Stimulated activated CD8-positive, alpha-beta memory T cell treated with anti-CD3 and anti-CD28 coated beads, Interleukin-12 subunit alpha, Interleukin-12 subunit beta, amount 100 ng/mL, for 4 hours (primary cell): ENCODE data around the gene DIDO1.
"Not testable (repeated sequence)": the region's sequence is repeated elsewhere in the genome, so short reads cannot be mapped to it uniquely, and the experiment has no call there.

Experiments
- DNase-seq: peaks from one replicate; pipeline ENCODE4 v3.0.0-alpha.2; 2020; ENCODE audit warnings: low read depth

The DIDO1 gene

DNA sequence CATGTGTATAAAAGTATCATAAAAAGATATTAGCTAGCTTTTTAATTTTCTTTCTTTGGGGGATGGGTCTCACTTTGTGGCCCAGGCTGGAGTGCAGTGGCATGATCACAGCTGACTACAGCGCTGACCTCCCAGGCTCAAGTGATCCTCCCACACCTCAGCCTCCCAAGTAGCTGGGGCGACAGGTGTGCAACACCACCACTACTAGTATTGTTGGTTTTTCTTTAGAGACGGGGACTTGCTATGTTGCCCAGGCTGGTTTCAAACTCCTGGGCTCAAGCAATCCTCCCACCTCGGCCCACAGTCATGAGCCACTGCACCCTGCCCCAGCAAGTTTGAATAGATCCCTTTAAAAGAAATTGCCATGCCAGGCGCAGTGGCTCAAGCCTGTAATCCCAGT lies 71.2 kb downstream of the DIDO1 start:
- no peak for DNase-seq

DNA sequence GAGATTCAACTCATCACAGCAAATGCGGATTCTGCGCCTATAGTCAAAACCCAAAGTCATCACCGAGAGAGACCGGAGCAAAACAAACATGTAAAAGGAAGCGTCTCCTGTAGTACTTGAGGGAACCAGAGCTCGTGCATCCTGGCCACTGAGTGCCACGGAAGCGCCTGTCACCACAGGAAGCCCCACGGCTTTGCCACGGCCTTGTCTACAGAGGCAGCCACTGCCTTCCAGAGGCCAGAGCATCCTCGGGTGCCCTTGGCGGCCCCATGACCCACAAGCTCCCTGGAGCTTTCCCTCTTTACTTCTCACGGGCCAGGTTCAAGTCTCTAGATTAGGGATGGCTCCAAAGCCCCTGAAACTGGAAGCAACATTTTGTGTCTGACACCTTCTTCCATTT lies 72.2 kb downstream of the DIDO1 start:
- no peak for DNase-seq

DNA sequence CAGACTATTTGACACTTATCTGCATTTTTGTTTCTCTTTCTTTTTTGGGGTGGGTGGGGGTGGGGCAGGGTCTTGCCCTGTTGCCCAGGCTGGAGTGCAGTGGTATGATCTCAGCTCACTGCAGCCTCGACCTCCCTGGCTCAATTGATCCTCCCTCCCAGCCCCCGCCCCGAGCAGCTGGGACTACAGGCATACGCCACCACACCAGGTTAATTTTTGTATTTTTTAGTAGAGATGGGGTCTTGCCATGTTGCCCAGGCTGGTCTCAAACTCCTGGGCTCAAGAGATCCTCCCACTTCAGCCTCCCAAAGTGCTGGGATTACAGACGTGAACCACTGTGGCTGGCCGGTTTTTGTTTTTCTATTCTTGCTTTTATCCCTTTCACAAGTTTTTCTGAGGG lies 73.0 kb downstream of the DIDO1 start:
- not testable (repeated sequence) for DNase-seq

DNA sequence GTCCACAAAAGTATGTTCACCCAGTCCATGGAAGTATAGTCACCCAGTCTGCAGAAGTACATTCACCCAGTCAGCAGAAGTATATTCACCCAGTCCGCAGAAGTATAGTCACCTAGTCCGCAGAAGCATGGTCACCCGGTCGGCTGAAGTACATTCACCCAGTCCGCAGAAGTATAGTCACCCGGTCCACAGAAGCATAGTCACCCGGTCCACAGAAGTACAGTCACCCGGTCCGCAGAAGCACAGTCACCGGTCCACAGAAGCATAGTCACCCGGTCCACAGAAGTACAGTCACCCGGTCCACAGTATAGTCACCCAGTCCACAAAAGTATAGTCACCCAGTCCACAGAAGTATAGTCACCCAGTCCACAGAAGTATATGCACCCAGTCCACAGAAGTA lies 73.5 kb downstream of the DIDO1 start:
- no peak for DNase-seq

DNA sequence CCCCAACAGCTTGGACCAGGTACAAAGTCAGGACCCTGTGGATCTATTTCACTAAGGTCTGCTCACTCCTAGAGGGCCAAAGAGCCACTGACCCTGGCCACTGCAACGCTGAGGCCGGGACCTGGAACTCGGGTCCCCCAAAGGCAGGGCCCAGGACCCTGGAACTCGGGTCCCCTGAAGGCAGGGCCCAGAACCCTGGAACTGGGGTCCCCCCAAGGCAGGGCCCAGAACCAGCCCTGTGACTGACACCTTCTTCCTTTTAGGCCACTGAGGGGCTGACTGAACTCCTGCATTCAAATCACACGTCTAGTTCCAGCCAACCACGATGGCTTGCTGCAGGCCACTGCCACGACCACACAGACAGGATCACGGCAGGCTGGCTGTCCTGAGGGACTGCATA lies 74.1 kb downstream of the DIDO1 start:
- DNase-seq: no peak

DNA sequence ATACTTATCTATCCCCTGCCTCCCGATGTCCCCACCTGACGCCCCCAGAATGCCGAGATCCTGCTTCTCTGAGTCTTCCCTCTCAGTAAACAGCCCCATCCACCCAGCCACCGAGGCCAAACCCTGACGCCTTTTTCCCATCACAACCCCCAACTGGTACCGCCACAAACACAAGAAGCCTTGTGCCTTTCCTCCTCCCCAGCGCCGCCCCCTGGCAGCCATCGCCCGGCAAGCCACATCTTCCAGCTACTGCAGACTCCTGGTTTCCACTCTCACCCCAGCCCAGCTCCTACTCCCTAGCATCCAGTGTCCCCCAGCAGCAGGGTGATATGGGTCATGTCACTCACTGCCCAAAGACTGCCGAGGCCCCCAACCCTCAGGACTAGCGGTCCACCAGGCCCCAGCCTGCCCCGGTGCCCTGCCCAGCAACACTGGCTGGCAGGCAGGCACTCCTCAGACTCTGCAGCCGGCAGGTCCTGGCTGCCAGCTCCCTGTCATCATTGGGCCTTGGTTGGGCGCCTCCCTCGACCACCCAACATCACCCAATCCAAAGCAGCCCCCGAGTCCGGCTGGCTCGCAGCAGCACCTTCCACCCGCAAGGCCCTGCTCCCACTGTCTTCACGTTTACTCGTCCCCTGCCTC lies 75.9 kb downstream of the DIDO1 start:
- no peak for DNase-seq

DNA sequence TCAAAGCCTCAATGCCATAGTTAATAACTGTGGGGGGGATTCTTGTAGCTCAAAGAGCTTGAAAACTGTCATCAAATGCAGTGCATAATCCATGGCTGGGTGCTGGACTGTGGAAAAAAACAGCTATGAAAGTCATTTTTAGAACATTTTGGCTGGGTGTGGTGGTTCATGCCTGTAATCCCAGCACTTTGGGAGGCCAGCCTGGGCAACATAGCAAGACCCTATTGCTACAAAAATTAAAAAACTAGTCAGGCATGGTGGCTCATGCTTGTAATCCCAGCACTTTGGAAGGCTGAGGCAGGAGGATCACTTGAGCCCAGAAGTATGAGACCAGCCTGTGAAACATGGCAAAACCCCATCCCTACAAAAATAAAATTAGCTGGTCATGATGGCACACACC lies 76.9 kb downstream of the DIDO1 start:
- DNase-seq: no peak

DNA sequence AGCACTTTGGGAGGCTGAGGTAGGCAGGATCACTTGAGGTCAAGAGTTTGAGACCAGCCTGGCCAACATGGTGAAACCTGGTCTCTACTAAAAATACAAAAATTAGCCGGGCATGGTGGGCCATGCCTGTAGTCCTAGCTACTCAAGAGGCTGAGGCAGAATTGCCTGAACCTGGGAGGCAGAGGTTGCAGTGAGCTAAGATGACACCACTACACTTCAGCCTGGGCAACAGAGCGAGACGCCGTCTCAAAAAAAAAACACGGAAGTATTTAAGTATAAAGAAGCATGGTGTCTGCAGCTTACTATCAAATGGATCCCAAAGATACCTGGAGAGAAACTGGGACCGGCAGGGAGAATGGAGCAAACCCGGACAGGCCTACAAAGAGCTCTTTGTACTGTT lies 77.4 kb downstream of the DIDO1 start:
- not testable (repeated sequence) for DNase-seq

DNA sequence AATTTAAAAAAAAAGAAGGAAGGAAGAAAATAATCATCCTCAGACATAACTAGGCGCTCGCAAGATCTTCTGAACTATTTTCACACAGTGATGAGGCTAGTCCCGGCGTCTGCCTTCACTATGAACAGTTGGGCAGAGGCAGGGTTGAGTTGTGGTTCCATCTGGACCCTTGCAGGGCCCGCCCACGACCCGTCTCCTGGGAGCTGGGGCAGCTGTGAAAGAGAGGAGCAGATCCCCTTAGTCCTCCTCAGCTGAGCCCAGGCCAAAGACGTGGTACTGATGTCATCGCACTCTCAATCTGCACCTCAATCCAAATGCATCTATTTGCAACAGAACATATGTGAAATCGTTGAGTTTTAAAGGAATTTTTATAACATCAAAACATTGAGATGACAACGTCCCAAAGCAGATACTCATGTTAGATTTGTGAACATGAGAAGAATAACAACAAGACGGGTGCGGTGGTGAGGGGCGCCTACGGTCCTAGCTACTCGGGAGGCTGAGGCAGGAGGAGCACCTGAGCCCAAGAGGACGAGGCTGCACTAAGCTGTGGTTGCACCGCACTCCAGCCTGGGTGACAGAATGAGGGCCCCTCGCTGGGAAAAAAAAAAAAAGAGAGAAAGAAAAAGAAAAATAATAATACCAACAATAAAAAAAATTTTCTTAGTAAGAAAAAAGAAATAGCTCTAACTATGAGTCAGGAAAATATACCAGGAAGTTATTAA lies 80.0 kb downstream of the DIDO1 start:
- DNase-seq: no peak

DNA sequence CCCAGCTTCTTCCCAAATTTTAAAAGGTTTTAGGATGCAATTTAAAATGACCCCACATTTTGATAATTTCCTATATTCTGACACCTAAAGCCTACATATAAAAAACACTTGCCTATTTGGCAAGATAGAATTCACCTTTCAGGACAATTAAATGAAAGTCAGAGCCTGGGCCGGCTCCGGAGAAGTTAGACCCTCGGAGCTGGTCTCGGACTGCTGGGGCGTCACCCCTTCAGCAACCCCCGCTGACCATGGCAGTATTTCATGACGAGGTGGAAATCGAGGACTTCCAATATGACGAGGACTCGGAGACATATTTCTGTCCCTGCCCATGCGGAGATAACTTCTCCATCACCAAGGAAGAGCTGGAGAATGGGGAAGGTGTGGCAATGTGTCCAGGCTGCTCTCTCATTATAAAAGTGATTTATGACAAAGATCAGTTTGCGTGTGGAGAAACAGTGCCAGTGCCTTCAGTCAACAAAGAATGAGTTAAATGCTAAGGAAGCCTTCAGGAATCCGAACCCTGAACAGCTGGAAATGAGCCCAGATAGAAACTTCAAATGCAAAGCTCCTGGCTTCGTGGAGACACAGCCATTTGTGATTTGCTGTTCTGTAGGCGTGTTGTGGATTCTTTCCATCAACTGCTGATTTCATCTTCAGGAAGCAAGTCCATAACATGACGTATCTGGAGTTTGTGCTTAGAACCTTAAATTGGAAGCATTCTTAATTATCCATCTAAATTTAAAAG lies 80.7 kb downstream of the DIDO1 start:
- no peak for DNase-seq

DNA sequence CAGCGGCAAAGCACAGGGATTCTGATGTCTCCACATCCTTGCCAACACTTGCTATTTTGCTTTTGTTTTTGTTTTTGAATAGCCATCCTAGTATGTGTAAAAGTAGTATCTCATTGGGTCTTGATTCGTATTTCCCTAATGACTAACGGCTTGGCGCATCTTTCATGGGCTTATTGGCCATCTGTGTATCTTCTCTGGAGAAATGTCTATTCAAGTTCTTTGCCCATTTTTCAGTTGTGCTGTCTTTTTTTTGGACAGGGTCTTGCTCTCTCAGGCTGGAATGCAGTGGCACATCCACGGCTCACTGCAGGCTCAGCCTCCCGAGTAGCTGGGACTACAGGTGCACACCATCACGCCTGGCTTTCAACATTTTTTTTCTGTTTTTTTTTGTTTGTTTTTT lies 82.1 kb downstream of the DIDO1 start:
- no peak for DNase-seq

DNA sequence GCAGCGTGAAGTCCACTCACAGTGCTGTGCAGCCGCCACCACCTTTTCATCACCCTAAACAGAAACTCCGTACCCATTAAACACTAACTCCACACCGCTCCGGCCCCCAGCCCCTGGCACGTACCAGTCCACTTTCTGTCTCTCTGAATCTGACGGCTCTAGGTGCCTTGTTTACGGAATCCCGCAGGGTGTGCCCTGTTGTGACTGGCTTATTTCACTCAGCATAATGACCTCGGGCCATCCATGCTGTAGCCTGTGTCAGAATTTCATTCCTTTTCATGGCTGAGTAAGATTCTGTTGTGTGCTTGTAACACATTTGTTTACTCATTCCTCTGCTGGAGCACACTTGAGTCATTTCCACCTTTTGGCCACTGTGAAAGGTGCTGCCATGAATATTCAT lies 82.6 kb downstream of the DIDO1 start:
- DNase-seq: no peak

DNA sequence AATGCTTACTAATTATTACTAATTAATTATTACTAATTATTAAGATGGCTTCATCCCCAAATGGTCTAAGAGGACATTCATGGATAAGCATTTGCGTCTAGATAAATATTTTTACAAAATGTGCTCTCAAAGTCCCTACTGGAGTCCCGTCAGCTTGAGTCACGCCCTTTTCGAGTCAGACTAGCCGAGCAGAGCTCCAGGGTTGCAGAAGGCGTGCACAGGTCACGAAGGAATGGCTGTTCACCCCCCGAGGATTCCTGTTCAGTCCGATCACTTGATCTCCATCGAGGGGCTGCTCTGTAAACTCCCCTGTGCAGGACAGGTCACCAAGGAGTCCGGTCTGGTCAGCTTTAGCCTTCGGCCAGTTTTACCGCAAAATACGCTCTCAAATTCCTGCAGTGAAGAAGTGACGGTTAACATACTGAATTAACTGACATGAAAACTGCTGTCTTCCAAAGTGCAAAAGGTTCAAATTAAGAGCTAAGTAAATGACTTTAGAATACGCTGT lies 84.5 kb downstream of the DIDO1 start:
- no peak for DNase-seq

DNA sequence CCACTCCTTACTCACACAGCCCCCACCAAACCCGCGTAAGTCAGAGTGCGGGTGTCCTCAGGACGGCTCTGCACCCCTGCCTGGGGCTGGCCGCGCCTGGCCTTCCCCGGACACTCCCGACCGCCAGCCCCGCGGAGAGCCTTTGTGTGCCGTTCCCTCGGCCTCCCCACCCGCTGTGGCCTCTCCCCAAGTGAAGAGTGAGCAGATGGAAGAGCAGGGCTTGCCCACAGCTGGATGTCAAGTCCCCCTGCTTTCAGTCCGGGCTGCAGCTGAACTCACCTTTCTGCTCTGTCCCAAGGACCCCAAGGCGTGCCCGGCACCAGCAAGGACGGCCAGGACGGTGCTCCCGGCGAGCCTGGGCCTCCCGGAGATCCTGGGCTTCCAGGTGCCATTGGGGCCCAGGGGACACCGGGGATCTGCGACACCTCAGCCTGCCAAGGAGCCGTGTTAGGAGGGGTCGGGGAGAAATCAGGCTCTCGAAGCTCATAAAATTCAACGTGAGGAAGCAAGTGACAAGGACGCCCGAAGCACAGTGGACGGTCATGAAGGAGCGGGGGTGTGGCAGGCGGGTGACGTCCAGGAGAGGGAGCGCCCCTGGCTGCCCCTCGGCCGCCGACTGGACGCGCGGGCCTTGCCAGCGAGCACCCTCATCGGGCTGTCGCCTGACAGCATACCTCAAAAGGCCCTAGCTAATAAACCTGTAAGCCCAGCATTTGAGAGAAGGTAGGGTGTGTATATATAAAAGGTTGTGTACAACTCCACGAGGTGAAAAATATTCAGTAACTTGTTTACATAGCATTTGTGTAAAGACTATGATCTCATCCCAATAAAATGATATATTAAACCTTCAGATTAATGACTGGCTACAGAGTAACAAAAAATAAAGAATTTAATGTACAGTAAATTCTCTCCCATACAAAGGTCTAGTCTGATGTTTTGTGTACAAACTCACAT lies 85.8 kb downstream of the DIDO1 start:
- DNase-seq: no peak

DNA sequence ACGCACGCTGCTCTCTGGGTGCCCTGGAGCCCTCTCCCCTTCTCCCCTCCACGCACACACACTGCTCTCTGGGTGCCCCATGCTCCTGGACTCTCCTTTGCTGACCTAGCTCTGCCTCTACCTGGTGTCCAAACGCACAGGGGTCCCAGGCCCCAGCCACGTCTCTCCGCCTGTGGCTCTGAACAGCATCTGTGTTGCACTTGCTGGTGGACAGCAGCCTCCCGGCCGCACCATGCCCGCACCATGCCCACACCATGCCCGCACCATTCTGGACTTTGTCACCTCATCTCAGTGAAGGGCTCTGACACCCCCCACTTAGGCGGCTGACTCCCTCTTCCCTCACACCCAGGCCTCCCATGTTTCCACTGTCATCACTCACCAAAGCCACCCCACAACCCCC lies 86.5 kb downstream of the DIDO1 start:
- DNase-seq: no peak

DNA sequence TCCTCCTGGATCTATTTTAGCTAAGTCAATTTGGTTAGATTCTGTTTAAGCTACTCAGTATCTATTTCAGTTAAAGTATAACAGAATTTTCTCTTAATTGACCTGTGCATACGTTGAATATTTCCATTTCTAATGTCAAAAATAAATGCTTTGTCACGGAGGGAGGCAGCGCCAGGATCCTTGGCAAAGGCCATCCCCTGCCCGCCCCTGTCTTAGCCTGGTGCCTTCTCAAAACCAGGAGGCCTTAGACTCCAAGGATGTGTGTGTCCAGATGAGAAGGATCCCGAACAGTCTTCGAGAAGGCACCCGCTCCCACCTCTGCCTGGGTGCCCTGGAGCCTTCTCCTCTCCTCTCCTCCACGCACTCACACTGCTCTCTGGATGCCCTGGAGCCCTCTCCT lies 87.0 kb downstream of the DIDO1 start:
- no peak for DNase-seq

DNA sequence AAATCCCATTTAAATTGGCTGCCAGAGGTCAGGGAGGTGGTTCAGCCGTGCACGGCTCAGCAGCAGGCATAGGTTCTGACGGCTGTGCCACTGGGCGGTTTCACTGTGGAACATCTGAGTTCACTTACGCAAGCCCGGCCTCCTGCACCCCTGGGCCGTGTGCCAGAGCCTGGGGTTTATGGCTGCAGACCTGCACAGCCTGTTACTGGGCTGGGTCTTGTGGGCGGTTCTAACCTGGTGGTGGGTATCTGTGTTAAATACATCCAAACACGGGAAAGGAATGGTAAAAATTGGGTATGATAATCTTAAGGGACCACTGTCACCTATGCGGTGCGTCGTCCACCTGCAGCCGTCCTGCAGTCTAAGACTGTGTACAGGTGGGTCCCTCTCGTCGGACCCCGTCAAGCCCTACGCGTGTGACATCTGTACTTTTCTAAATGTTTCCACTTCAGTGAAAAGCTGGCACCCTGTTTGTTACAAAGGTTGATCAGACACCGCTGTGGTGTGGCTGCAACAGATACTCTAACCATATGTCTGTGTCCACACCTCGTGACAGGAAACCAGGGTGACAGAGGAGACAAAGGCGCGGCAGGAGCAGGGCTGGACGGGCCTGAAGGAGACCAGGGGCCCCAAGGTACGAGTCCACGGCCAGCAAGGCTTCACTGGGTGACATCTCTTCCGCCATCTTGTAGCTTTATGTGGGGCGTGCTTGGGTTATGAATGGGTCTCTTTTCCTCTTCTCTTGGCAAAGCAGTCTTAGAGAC lies 88.0 kb downstream of the DIDO1 start:
- no peak for DNase-seq

DNA sequence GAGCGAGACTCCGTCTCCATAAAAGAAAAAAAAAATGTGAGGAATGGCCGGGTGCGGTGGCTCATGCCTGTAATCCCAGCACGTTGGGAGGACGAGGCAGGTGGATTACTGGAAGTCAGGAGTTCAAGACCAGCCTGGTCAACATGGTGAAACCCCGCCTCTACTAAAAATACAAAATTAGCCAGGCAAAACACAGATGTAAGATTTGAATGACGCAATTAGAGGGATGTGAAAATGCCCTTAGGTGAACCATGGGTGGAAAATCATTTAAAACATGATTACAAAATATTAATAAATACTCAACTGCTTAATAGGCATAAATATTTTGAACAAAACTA lies 88.5 kb downstream of the DIDO1 start:
- no peak for DNase-seq

DNA sequence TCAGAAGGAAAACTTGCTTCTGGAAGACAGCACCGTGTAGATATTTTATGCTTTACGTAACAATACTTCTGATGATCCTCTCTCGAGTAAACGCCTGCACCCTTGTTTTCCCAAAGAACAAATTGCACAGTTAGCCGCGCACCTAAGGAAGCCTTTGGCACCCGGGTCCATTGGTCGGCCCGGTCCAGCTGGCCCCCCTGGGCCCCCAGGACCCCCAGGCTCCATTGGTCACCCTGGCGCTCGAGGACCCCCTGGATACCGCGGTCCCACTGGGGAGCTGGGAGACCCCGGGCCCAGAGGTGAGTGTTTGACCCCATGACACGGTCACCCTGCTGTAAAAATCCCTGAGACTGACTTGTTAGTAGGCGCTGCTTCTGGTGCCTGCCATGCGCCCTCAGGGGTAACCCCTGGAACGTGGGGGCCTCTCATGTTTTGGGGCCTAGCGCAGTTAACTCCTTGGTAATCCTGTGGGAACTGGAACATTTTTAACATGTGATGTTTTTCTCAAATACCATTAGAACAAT lies 89.3 kb downstream of the DIDO1 start:
- DNase-seq: no peak

DNA sequence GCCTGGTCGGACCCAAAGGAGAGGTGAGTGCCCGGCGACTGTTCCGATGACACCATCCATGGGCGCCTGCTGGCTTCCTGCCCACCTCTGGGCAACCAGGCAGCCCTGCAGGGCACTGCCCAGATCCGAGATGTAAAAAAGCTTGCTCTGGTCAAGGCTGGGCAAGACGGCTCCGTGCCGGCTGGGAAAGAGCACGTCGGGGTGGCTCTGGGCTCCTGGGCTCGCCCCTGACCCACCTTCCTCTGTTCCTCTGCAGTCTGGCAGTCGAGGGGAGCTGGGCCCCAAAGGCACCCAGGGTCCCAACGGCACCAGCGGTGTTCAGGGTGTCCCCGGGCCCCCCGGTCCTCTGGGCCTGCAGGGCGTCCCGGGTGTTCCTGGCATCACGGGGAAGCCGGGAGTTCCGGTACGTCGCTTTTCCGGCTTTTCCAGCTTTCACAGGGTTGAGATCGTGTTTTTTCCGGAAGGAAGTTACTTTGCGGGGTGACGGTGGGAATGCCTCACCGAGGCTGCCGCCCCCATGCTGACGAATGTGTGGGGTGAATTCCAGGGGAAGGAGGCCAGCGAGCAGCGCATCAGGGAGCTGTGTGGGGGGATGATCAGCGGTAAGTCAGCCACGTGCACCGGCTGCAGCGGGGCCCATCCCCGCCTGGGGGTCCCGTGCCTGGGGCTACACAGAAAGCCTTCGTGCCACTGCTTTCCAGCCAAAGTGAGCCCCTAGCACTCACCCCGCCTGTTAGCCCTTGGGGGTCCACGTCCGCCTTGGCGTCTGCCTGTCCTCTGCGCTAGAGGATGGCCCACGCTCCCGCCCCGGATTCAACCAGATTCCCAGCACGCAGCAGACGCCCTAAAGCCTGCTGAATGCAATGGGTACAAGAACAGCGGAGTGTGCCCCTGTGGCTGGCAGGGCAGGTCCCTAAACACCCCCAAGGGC lies 90.1 kb downstream of the DIDO1 start:
- DNase-seq: no peak
